Fibroblast of villous mesenchyme (primary cell): ENCODE measurements around the gene STAC2. TPM values are rescaled to one million over a fixed set of nuclear protein-coding genes. Genes with fewer than 3 reads are reported as not detected.

Source experiments
- DNase-seq: peaks from one replicate; pipeline ENCODE4 v3.0.0-alpha.2; 2010; ENCODE audit warnings: low read depth
- H3K4me3 ChIP-seq: 2 replicates; pipeline ENCODE4 v1.5.1; 2011; ENCODE audit warnings: low read depth, mild to moderate bottlenecking, low read length
- total RNA-seq: library from RNA; depleted of rRNA; stranded (reverse); fragments of >200 nt; gene quantifications from 2 replicates; pipeline ENCODE4 v1.2.3, GENCODE V29; 2012
- TF ChIP-seq, protein P1 (sequence below): IDR thresholded peaks from 2 replicates; pipeline ENCODE4 v1.5.1; 2012; ENCODE audit warnings: low read depth, mild to moderate bottlenecking, low read length; ENCODE audit not compliant: insufficient read depth

The STAC2 gene
- total RNA-seq, 1 donor, result not detected

DNA sequence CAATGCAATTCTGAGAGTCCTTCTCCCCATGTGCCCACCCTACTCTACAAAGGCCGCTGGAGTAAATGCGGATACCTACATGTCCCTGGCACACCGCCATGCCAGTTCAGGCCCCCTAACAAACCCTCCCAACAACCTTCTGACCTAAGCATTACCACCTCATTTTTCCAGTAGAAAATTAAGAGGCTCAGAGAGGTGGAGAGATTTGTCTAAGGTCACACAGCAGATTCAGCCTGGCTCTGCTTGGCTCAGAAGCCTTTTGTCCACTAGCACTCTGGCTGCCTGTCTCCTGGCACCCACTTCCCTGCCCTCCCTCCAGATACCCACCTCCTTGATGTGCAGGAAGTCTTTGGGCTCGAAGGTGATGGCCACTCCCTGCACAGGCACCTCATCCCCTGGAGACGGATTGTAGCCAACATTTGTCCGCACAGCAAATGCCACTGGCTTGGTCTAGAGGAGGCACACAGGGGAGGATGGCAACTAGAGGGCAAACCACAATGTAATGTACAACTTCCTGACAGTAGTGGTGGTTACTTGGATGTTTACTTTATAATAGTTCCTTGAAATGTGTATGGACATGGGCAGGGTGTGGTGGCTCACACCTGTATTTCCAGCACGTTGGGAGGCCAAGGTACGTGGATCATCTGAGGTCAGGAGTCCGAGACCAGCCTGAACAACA lies 38.5 kb downstream of the STAC2 start:
- DNase-seq, result no peak
- H3K4me3 ChIP-seq, result no peak overlapping the region
- TF ChIP-seq, protein P1, sequence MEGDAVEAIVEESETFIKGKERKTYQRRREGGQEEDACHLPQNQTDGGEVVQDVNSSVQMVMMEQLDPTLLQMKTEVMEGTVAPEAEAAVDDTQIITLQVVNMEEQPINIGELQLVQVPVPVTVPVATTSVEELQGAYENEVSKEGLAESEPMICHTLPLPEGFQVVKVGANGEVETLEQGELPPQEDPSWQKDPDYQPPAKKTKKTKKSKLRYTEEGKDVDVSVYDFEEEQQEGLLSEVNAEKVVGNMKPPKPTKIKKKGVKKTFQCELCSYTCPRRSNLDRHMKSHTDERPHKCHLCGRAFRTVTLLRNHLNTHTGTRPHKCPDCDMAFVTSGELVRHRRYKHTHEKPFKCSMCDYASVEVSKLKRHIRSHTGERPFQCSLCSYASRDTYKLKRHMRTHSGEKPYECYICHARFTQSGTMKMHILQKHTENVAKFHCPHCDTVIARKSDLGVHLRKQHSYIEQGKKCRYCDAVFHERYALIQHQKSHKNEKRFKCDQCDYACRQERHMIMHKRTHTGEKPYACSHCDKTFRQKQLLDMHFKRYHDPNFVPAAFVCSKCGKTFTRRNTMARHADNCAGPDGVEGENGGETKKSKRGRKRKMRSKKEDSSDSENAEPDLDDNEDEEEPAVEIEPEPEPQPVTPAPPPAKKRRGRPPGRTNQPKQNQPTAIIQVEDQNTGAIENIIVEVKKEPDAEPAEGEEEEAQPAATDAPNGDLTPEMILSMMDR, result no peak

DNA sequence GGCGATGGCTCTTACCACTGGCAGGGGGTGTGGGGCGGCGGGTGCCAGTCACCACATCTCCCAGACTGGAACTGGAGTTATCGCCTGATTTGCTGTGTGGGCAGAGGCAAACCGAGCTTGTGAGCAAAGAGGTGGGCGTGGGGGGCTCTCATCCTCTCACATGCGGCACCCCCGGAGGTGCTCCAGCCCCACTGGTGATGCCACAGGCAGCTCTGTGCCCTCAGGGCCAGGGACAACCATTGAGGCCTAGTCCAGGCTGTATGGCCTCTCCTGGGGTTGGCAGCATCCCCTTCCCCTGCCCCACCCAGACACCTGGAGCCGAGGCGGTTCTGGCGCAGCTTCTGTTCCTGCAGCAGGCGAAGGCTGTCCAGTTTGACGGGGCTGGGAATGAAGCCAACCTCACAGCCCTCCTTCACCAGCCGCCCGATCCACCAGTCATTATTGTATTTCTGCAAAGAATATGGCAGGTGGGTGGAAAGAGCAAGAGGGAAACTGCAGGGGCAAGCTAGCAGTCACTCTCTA lies 39.2 kb downstream of the STAC2 start:
- TF ChIP-seq, protein P1, result no peak
- no peak for DNase-seq
- no peak overlapping the region for H3K4me3 ChIP-seq

DNA sequence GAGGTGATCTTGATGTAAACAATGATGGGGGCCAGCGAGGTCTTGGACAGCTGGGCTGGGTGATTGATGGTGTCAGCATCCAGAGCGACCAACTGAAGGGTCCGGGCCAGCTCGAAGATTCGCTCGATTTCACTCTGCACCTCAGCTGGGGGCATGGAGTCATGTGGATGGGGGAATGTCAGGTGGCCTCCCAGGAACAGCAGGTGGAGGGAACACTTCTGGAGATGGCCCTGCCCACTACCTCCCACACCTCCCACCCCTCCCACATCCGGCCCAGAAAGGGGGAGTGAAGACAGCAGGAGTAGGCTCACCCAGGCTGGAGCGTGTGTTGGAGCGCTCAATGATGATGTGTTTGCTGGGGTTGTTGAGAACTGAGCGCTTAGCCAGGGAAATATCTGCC lies 42.0 kb downstream of the STAC2 start:
- TF ChIP-seq, protein P1, result no peak
- DNase-seq, result no peak
- no peak overlapping the region for H3K4me3 ChIP-seq

DNA sequence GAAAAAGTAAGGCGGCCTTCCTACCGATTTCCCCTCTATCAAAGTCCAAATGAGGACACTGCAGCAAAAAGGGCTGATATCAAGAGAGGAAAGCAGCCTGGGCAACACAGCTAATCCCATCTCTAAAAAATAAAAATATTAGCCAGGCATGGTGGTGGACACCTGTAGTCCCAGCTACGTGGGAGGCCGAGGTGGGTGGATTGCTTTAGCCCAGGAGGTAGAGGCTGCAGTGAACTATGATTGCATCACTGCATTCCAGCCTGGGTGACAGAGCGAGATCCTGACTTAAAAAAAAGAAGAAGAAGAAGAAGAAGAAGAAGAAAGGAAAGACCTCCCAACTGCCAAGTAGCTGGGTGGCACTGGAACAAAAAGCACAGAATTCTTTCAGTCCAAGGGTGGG lies 42.7 kb downstream of the STAC2 start:
- DNase-seq, result no peak
- TF ChIP-seq, protein P1, result no peak
- no peak overlapping the region for H3K4me3 ChIP-seq

DNA sequence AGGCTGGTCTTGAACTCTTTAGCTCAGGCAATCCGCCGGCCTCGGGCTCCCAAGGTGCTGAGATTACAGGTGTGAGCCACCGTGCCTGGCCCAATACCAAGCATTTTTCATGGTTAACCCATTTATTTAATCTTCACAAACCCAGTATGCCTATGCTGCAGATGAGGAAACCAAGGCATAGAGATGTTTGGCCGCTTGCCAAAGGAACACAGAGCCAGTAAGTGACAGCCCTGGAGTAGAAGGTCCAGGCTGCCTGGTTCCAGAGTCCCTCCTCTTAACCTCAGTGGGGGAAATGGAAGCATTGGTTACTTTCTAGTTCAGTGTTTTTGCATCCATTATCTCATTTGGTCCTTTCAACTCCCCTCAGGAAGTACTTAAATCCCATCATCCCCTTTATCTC lies 44.4 kb downstream of the STAC2 start:
- DNase-seq, result no peak
- no peak overlapping the region for H3K4me3 ChIP-seq
- TF ChIP-seq, protein P1, result no peak

DNA sequence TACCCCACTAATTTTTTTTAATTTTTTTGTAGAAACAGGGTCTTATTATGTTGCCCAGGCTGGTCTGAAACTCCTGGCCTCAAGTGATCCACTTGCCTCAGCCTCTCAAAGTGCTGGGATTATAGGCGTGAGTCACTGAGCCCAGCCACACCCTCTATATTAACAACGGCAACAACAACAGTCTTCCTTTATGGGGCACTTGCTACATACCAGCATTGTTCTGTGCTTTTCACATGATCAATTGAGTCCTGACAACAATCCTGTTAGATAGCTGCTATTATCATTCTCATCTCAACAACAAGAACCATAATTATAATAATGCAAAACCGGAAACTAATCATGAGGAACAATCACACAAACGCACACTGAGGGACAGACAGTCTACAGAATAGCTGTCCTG lies 47.2 kb downstream of the STAC2 start:
- DNase-seq, result peak; percentile 62
- TF ChIP-seq, protein P1, result no peak

DNA sequence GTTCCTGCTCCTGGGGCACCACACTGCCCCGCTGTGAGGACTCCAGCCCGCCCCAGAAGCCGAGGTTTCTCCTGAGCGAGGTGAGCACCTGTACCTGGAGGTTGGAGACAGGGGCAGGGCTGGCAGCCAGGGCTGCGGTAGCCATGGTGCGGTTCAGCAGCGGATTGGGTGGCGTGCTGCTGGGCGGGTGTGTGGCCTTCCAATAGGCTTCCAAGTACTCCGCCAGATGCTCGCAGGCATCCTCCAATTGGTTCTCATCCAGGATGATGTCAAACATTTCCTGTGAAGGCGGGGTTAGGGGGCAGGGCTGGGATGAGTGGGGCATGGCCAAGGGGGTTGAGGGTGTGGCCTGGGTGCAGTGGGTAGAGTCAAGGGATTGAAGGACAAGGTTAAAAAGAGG lies 48.5 kb downstream of the STAC2 start:
- TF ChIP-seq, protein P1, result no peak
- DNase-seq, result no peak
- H3K4me3 ChIP-seq, result no peak overlapping the region

More for the DNA sequence above, 47.2 kb downstream of the STAC2 start:
- H3K4me3 ChIP-seq, result no peak overlapping the region
